GM23338 (cell line): ENCODE results near the gene HS6ST3. TPM values are rescaled to one million over a fixed set of nuclear protein-coding genes. Genes with fewer than 3 reads are reported as not detected.
A peak's percentile ranks its signal among the peaks of the same experiment; 100 is the strongest.

ENCODE experiments used
- ATAC-seq: fragments of 200-7000 bp; cut with Tn5 transposase; 3 replicates; pipeline ENCODE4 v1.9.1; 2020
- DNase-seq: peaks from one replicate; pipeline ENCODE4 v3.0.0-alpha.2; 2015; ENCODE audit warnings: low spot score
- H2AFZ ChIP-seq: fragments of 200-600 bp; sonication (generic); 2 replicates; pipeline ENCODE4 v1.8.0; 2016; ENCODE audit warnings: antibody characterized with exemption, mild to moderate bottlenecking, moderate library complexity
- H3F3A ChIP-seq: fragments of 200-600 bp; sonication (generic); replicated peaks from 2 replicates; pipeline ENCODE4 v1.8.0; 2017; ENCODE audit warnings: antibody characterized with exemption, mixed run types, low read depth
- H3K27ac ChIP-seq: fragments of 200-600 bp; sonication (generic); 2 replicates; pipeline ENCODE4 v1.6.1; 2016; ENCODE audit warnings: low read depth
- H3K27me3 ChIP-seq: fragments of 200-600 bp; sonication (generic); 2 replicates; pipeline ENCODE4 v1.8.0; 2016; ENCODE audit warnings: mild to moderate bottlenecking, mixed run types, moderate library complexity; ENCODE audit not compliant: insufficient read depth
- H3K36me3 ChIP-seq: fragments of 200-600 bp; sonication (generic); 2 replicates; pipeline ENCODE4 v1.8.0; 2016; ENCODE audit warnings: mild to moderate bottlenecking; ENCODE audit not compliant: insufficient read depth
- H3K4me1 ChIP-seq: fragments of 200-600 bp; sonication (generic); 2 replicates; pipeline ENCODE4 v1.8.0; 2016; ENCODE audit warnings: mild to moderate bottlenecking, moderate library complexity; ENCODE audit not compliant: insufficient read depth
- H3K4me2 ChIP-seq: fragments of 200-600 bp; sonication (generic); 2 replicates; pipeline ENCODE4 v1.7.1; 2017; ENCODE audit warnings: mixed run types
- H3K4me3 ChIP-seq: fragments of 200-600 bp; sonication (generic); 2 replicates; pipeline ENCODE4 v1.6.1; 2016; ENCODE audit warnings: mixed run types
- H3K79me2 ChIP-seq: fragments of 200-600 bp; sonication (generic); replicated peaks from 2 replicates; pipeline ENCODE4 v1.8.0; 2017; ENCODE audit warnings: mild to moderate bottlenecking; ENCODE audit not compliant: insufficient read depth
- H3K9me2 ChIP-seq: fragments of 200-600 bp; sonication (generic); 2 replicates; pipeline ENCODE4 v1.8.0; 2017; ENCODE audit not compliant: insufficient read depth
- H4K20me1 ChIP-seq: fragments of 200-600 bp; sonication (generic); replicated peaks from 2 replicates; pipeline ENCODE4 v1.8.0; 2017; ENCODE audit warnings: mild to moderate bottlenecking; ENCODE audit not compliant: insufficient read depth
- H3K27ac Mint-ChIP-seq: 2 replicates; pipeline ENCODE4 v1.8.0; 2020; ENCODE audit warnings: inconsistent platforms, mild to moderate bottlenecking, moderate library complexity, mixed read lengths
- H3K27me3 Mint-ChIP-seq: 3 replicates; pipeline ENCODE4 v1.8.0; 2022; ENCODE audit warnings: low read depth, mild to moderate bottlenecking, moderate library complexity, mixed read lengths, inconsistent platforms; ENCODE audit not compliant: insufficient read depth, poor library complexity
- H3K36me3 Mint-ChIP-seq: 3 replicates; pipeline ENCODE4 v1.8.0; 2021; ENCODE audit warnings: low read depth, mild to moderate bottlenecking, inconsistent platforms, moderate library complexity, mixed read lengths
- H3K4me1 Mint-ChIP-seq: 3 replicates; pipeline ENCODE4 v1.8.0; 2020; ENCODE audit warnings: mild to moderate bottlenecking, inconsistent platforms, mixed read lengths
- H3K4me3 Mint-ChIP-seq: 3 replicates; pipeline ENCODE4 v1.8.0; 2021; ENCODE audit warnings: moderate library complexity, mild to moderate bottlenecking, inconsistent platforms, mixed read lengths
- H3K9me3 Mint-ChIP-seq: 3 replicates; pipeline ENCODE4 v1.8.0; 2020; ENCODE audit warnings: moderate library complexity, mild to moderate bottlenecking, inconsistent platforms, mixed read lengths
- ETS1 ChIP-seq: IDR thresholded peaks from 2 replicates; pipeline ENCODE4 v1.6.1; 2016; ENCODE audit warnings: antibody characterized with exemption
- EZH2 ChIP-seq: fragments of 200-600 bp; sonication (generic); IDR thresholded peaks from one replicate; pipeline ENCODE4 v1.8.0; 2017; ENCODE audit warnings: antibody characterized with exemption, mild to moderate bottlenecking, low read depth; ENCODE audit not compliant: unreplicated experiment
- JUNB ChIP-seq: IDR thresholded peaks from one replicate; pipeline ENCODE4 v1.6.1; 2016; ENCODE audit warnings: antibody characterized with exemption; ENCODE audit not compliant: unreplicated experiment
- POLR2AphosphoS5 ChIP-seq: IDR thresholded peaks from 2 replicates; pipeline ENCODE4 v1.6.1; 2016; ENCODE audit warnings: antibody characterized with exemption, low read depth
- ZNF331 ChIP-seq: fragments of 250-450 bp; sonication (Bioruptor Pico); IDR thresholded peaks from 2 replicates; pipeline ENCODE4 v1.5.0; 2020; ENCODE audit warnings: low read depth, mild to moderate bottlenecking, moderate library complexity
- ZNF462 ChIP-seq: fragments of 250-450 bp; sonication (Bioruptor Pico); IDR thresholded peaks from 2 replicates; pipeline ENCODE4 v1.5.0; 2020; ENCODE audit warnings: mild to moderate bottlenecking, moderate library complexity
- polyA plus RNA-seq: library from polyadenylated mRNA; unstranded; fragments of >200 nt; fragmentation: Nextera tagmentation; extraction: Ambion mirVana; gene quantifications from 2 replicates; pipeline ENCODE4 v1.2.1, GENCODE V29; 2016
- total RNA-seq: library from RNA; depleted of rRNA; stranded (reverse); fragments of >200 nt; shearing (Covaris generic); gene quantifications from 2 replicates; pipeline ENCODE4 v1.2.3, GENCODE V29; 2014

The HS6ST3 gene
- total and polyA plus RNA-seq, 2 experiments from 2014 or later: 0.52 to 0.80 TPM

GRCh38 chr13:96248103-96248502 lies 158.2 kb downstream of the HS6ST3 start:
- Histone ChIP-seq H4K20me1 (no peaks in the 10 kb centered on the region), H3K9me2 (peaks cover 7% of the 10 kb centered on the region; the same call in 1 of the 2 replicates), H3K4me3 (no peak overlapping the region), H3K27ac (no peak overlapping the region), H3K36me3 (no peaks in the 10 kb centered on the region), H3F3A (no peaks in the 10 kb centered on the region), H3K79me2 (no peaks in the 10 kb centered on the region), H3K4me1 (peaks cover 11% of the 10 kb centered on the region), H3K27me3 (no peaks in the 10 kb centered on the region), H2AFZ (no peak overlapping the region), H3K4me2 (no peak overlapping the region)
- Mint-ChIP-seq H3K27me3 (peaks cover 1% of the 10 kb centered on the region), H3K36me3 (no peaks in the 10 kb centered on the region; the same call in 2 of the 3 replicates), H3K27ac (no peak overlapping the region), H3K9me3 (no peaks in the 10 kb centered on the region), H3K4me3 (no peak overlapping the region), H3K4me1 (peaks cover 21% of the 10 kb centered on the region)
- TF ChIP-seq JUNB (no peak), ZNF462 (no peak), ZNF331 (CRISPR knock-in tag) (no peak), POLR2AphosphoS5 (no peak), ETS1 (no peak)
- ATAC-seq (peak; percentile 68), DNase-seq (peak; percentile 37)

GRCh38 chr13:96248996-96249395 lies 159.1 kb downstream of the HS6ST3 start:
- Mint-ChIP-seq H3K27ac (0 out of 2 replicates have a peak overlapping the region, but pooled peaks have one; percentile 5), H3K4me1 (peaks cover 19% of the 10 kb centered on the region), H3K36me3 (no peaks in the 10 kb centered on the region; the same call in 2 of the 3 replicates), H3K4me3 (no peak overlapping the region), H3K27me3 (peaks cover 1% of the 10 kb centered on the region), H3K9me3 (no peaks in the 10 kb centered on the region)
- H3K27me3 ChIP-seq: no peaks in the 10 kb centered on the region
- no peak overlapping the region for H2AFZ ChIP-seq
- no peaks in the 10 kb centered on the region for H3F3A ChIP-seq
- no peaks in the 10 kb centered on the region for H3K36me3 ChIP-seq
- no peak overlapping the region for H3K27ac ChIP-seq
- H4K20me1 ChIP-seq: no peaks in the 10 kb centered on the region
- DNase-seq (no peak), ATAC-seq (no peak)
- H3K4me1 ChIP-seq: peaks cover 11% of the 10 kb centered on the region
- H3K9me2 ChIP-seq: peaks cover 7% of the 10 kb centered on the region; the same call in 1 of the 2 replicates
- H3K4me3 ChIP-seq: no peak overlapping the region
- H3K79me2 ChIP-seq: no peaks in the 10 kb centered on the region
- 0 out of 2 replicates have a peak overlapping the region, but pooled peaks have one; percentile 10 for H3K4me2 ChIP-seq
- TF ChIP-seq JUNB (no peak), EZH2 (no peak)
